Measurements from ENCODE around the gene LINGO1. TPM values are rescaled to one million over a fixed set of nuclear protein-coding genes. Genes with fewer than 3 reads are reported as not detected.

The LINGO1 gene
- total and polyA plus RNA-seq, 4 donors: 0.50 to 1.6 (median 0.75) TPM; not detected in 1

- H3K9me3 ChIP-seq (ENCODE audit: control insufficient read depth in 4 of 4, low read length in 3 of 4): peaks cover 0 to 4% (median 0%) of the 10 kb centered on the region in 4 donors
- H3K27me3 ChIP-seq (ENCODE audit: control insufficient read depth in 4 of 4, insufficient read depth in 4 of 4, low read length in 3 of 4): peaks cover 0 to 3% (median 0%) of the 10 kb centered on the region in 4 donors
- no peak overlapping the region for H3K4me3 ChIP-seq (ENCODE audit: low read depth in 1 of 3, low read length in 3 of 3)
- no peaks in the 10 kb centered on the region for H3K36me3 ChIP-seq (ENCODE audit: control insufficient read depth in 4 of 4, insufficient read depth in 3 of 4, low read depth in 1 of 4, low read length in 3 of 4)
- peaks cover 7 to 19% (median 11%) of the 10 kb centered on the region in 4 donors for H3K4me1 ChIP-seq (ENCODE audit: control insufficient read depth in 4 of 4, insufficient read depth in 4 of 4, low read length in 3 of 4)
- DNase-seq (ENCODE audit: low spot score): no peak
- no peak overlapping the region for H3K27ac ChIP-seq (ENCODE audit: low read depth in 1 of 2, low read length in 2 of 2)
- TF ChIP-seq YY1 (IDR thresholded peaks at IDR 0.05) (no peak), TAF1 (conservative IDR thresholded peaks at IDR 0.05) (no peak), ATF3 (IDR thresholded peaks at IDR 0.05) (no peak), MAX (IDR thresholded peaks at IDR 0.05) (no peak), REST (IDR thresholded peaks at IDR 0.05) (no peak), CTCF (IDR thresholded peaks at IDR 0.05; ENCODE audit: low read depth, low read length, missing input control) (no peak), EGR1 (IDR thresholded peaks at IDR 0.05; ENCODE audit: low read depth in 2 of 2) (no peak), SP1 (IDR thresholded peaks at IDR 0.05) (no peak), NR2F2 (IDR thresholded peaks at IDR 0.05) (no peak), HNF4G (IDR thresholded peaks at IDR 0.05) (no peak), FOXA2 (IDR thresholded peaks at IDR 0.05) (no peak), HNF4A (conservative IDR thresholded peaks at IDR 0.05) (no peak), FOXA1 (IDR thresholded peaks at IDR 0.05) (no peak), RAD21 (IDR thresholded peaks at IDR 0.05) (no peak), RXRA (IDR thresholded peaks at IDR 0.05) (no peak), GABPA (IDR thresholded peaks at IDR 0.05 in 1 of 2, conservative IDR thresholded peaks at IDR 0.05 in 1 of 2) (no peak), ZBTB33 (IDR thresholded peaks at IDR 0.05) (no peak)
- no peak overlapping the region for H3K9ac ChIP-seq (ENCODE audit: low read depth in 1 of 2, low read length in 2 of 2)
- 85% methylated on average over 9 of the region's 9 CpGs for WGBS
Observed at GRCh38 chr15:77630056-77630455, 2.7 kb downstream of the LINGO1 start.

Data from liver (tissue), 9 donors.